ENCODE measurements around the gene CCDC194. TPM values are rescaled to one million over a fixed set of nuclear protein-coding genes. Genes with fewer than 3 reads are reported as not detected.
A peak's percentile ranks its signal among the peaks of the same experiment; 100 is the strongest.

The CCDC194 gene
- total RNA-seq = 1 to 10 TPM; 4.7 to 4.8 TPM

GRCh38 chr19:17393914-17394313 lies at the start of gene CCDC194:
Gene CCDC194 (minus strand): TSS chr19:17394196. CDS start chr19:17394158, 38 bp downstream.
- no peak for DNase-seq
- Mint-ChIP-seq H3K27ac (peak within 1 kb of the TSS; percentile 82), H3K9me3 (ENCODE audit: insufficient read depth) (peaks cover 7% of the 10 kb centered on the region), H3K27me3 (ENCODE audit: low read depth) (peaks cover 14% of the 10 kb centered on the region), H3K36me3 (ENCODE audit: low read depth) (peaks cover 19% of the 10 kb centered on the region), H3K4me3 (peak within 1 kb of the TSS; percentile 18), H3K4me1 (ENCODE audit: low read depth) (peaks cover 35% of the 10 kb centered on the region)
- ChIA-PET CTCF (interaction anchor here (0.6 to 2.3 kb wide), 8 partner anchors 8 to 72 kb away, joined by 3 to 14 read pairs (median 4); partner anchors contain the start of gene BST2), POLR2A (interaction anchor here (0.8 to 3.0 kb wide), 2 partner anchors 12 to 28 kb away, joined by 3 to 16 read pairs; partner anchors contain the start of gene BST2)
- no peak for ATAC-seq

- no peaks in the 10 kb centered on the region for H3K4me1 Mint-ChIP-seq (ENCODE audit: low read depth)
- no peaks in the 10 kb centered on the region for H3K27me3 Mint-ChIP-seq (ENCODE audit: low read depth)
- no peak overlapping the region for H3K27ac Mint-ChIP-seq
- CTCF ChIA-PET = interaction anchor here (0.8 to 1.9 kb wide), 15 partner anchors 9 to 491 kb away, joined by 3 to 12 read pairs (median 3); partner anchors contain the start of genes BST2, CCDC124, MVB12A and RPL18A
- DNase-seq (peak; percentile 54), ATAC-seq (peak; percentile 79)
- no peak overlapping the region for H3K4me3 Mint-ChIP-seq
- POLR2A ChIA-PET = interaction anchor here (0.9 kb wide), 1 partner anchor 36 kb away, joined by 3 read pairs; the partner anchor contains the start of gene BST2
- H3K9me3 Mint-ChIP-seq (ENCODE audit: insufficient read depth) = no peaks in the 10 kb centered on the region
- no peaks in the 10 kb centered on the region for H3K36me3 Mint-ChIP-seq (ENCODE audit: low read depth)
These were observed 47.4 kb upstream of the CCDC194 start for GRCh38 chr19:17441241-17442021.

- peaks cover under 1% of the 10 kb centered on the region for H3K4me1 Mint-ChIP-seq (ENCODE audit: low read depth)
- H3K27ac Mint-ChIP-seq = no peak overlapping the region
- CTCF ChIA-PET = no interaction called here
- ATAC-seq (no peak), DNase-seq (no peak)
- H3K4me3 Mint-ChIP-seq = no peak overlapping the region
- no peaks in the 10 kb centered on the region for H3K9me3 Mint-ChIP-seq (ENCODE audit: insufficient read depth)
- no peaks in the 10 kb centered on the region for H3K36me3 Mint-ChIP-seq (ENCODE audit: low read depth)
- H3K27me3 Mint-ChIP-seq (ENCODE audit: low read depth) = no peaks in the 10 kb centered on the region
- POLR2A ChIA-PET = no interaction called here
These were observed 42.9 kb upstream of the CCDC194 start for GRCh38 chr19:17436874-17437267.

- ATAC-seq (no peak), DNase-seq (no peak)
- ChIA-PET CTCF (no interaction called here), POLR2A (no interaction called here)
- Mint-ChIP-seq H3K27ac (no peak overlapping the region), H3K4me3 (no peak overlapping the region), H3K4me1 (ENCODE audit: low read depth) (peaks cover 5% of the 10 kb centered on the region), H3K9me3 (ENCODE audit: insufficient read depth) (no peaks in the 10 kb centered on the region), H3K27me3 (ENCODE audit: low read depth) (no peaks in the 10 kb centered on the region), H3K36me3 (ENCODE audit: low read depth) (no peaks in the 10 kb centered on the region)
These were observed 42.3 kb upstream of the CCDC194 start for GRCh38 chr19:17436094-17436873.

GRCh38 chr19:17435218-17435617 lies 41.2 kb upstream of the CCDC194 start:
- H3K4me1 Mint-ChIP-seq (ENCODE audit: low read depth) = peaks cover 5% of the 10 kb centered on the region
- no peak overlapping the region for H3K27ac Mint-ChIP-seq
- no peaks in the 10 kb centered on the region for H3K36me3 Mint-ChIP-seq (ENCODE audit: low read depth)
- no peaks in the 10 kb centered on the region for H3K27me3 Mint-ChIP-seq (ENCODE audit: low read depth)
- H3K4me3 Mint-ChIP-seq = no peak overlapping the region
- POLR2A ChIA-PET = no interaction called here
- ATAC-seq (no peak), DNase-seq (no peak)
- CTCF ChIA-PET = no interaction called here
- no peaks in the 10 kb centered on the region for H3K9me3 Mint-ChIP-seq (ENCODE audit: insufficient read depth)

- no peak for ATAC-seq
- POLR2A ChIA-PET = no interaction called here
- Mint-ChIP-seq H3K4me1 (ENCODE audit: low read depth) (peaks cover 5% of the 10 kb centered on the region), H3K9me3 (ENCODE audit: insufficient read depth) (no peaks in the 10 kb centered on the region), H3K36me3 (ENCODE audit: low read depth) (no peaks in the 10 kb centered on the region), H3K4me3 (no peak overlapping the region), H3K27ac (no peak overlapping the region), H3K27me3 (ENCODE audit: low read depth) (no peaks in the 10 kb centered on the region)
- no peak for DNase-seq
- CTCF ChIA-PET = interaction anchor here (1.1 kb wide), 1 partner anchor 10 kb away, joined by 3 read pairs; no protein-coding TSS in a partner anchor
These were observed 37.4 kb upstream of the CCDC194 start for GRCh38 chr19:17431417-17431816.

GRCh38 chr19:17429641-17430113 lies 35.7 kb upstream of the CCDC194 start:
- ATAC-seq = no peak
- ChIA-PET POLR2A (no interaction called here), CTCF (interaction anchor here (2.3 kb wide), 1 partner anchor 36 kb away, joined by 8 read pairs; no protein-coding TSS in a partner anchor)
- Mint-ChIP-seq H3K4me3 (no peak overlapping the region), H3K36me3 (ENCODE audit: low read depth) (no peaks in the 10 kb centered on the region), H3K4me1 (ENCODE audit: low read depth) (peaks cover 10% of the 10 kb centered on the region), H3K27ac (no peak overlapping the region), H3K27me3 (ENCODE audit: low read depth) (no peaks in the 10 kb centered on the region), H3K9me3 (ENCODE audit: insufficient read depth) (no peaks in the 10 kb centered on the region)
- no peak for DNase-seq

- Mint-ChIP-seq H3K4me3 (no peak overlapping the region), H3K9me3 (ENCODE audit: insufficient read depth) (no peaks in the 10 kb centered on the region), H3K27ac (no peak overlapping the region), H3K27me3 (ENCODE audit: low read depth) (no peaks in the 10 kb centered on the region), H3K36me3 (ENCODE audit: low read depth) (peaks cover 12% of the 10 kb centered on the region), H3K4me1 (ENCODE audit: low read depth) (peaks cover 19% of the 10 kb centered on the region)
- ChIA-PET POLR2A (no interaction called here), CTCF (interaction anchor here (1.1 to 2.6 kb wide), 2 partner anchors 16 to 24 kb away, joined by 3 to 8 read pairs; partner anchors contain the start of gene TMEM221)
- peak; percentile 60 for DNase-seq
- ATAC-seq = peak; percentile 20
These were observed 30.9 kb upstream of the CCDC194 start for GRCh38 chr19:17424743-17425365.

- POLR2A ChIA-PET = interaction anchor here (0.6 kb wide), 1 partner anchor 349 kb away, joined by 3 read pairs; no protein-coding TSS in a partner anchor
- Mint-ChIP-seq H3K27ac (no peak overlapping the region), H3K4me3 (no peak overlapping the region), H3K27me3 (ENCODE audit: low read depth) (no peaks in the 10 kb centered on the region), H3K36me3 (ENCODE audit: low read depth) (peaks cover 15% of the 10 kb centered on the region), H3K9me3 (ENCODE audit: insufficient read depth) (no peaks in the 10 kb centered on the region), H3K4me1 (ENCODE audit: low read depth) (peaks cover 30% of the 10 kb centered on the region)
- no peak for DNase-seq
- CTCF ChIA-PET = no interaction called here
- no peak for ATAC-seq
These were observed 29.6 kb upstream of the CCDC194 start for GRCh38 chr19:17423429-17424208.

GRCh38 chr19:17421942-17422341 lies 27.9 kb upstream of the CCDC194 start:
- CTCF ChIA-PET = interaction anchor here (1.4 kb wide), 1 partner anchor 19 kb away, joined by 3 read pairs; no protein-coding TSS in a partner anchor
- Mint-ChIP-seq H3K36me3 (ENCODE audit: low read depth) (peaks cover 21% of the 10 kb centered on the region), H3K27ac (no peak overlapping the region), H3K4me1 (ENCODE audit: low read depth) (peaks cover 31% of the 10 kb centered on the region), H3K4me3 (no peak overlapping the region), H3K9me3 (ENCODE audit: insufficient read depth) (no peaks in the 10 kb centered on the region), H3K27me3 (ENCODE audit: low read depth) (no peaks in the 10 kb centered on the region)
- DNase-seq (no peak), ATAC-seq (no peak)
- POLR2A ChIA-PET = interaction anchor here (0.6 kb wide), 1 partner anchor 28 kb away, joined by 3 read pairs; the partner anchor contains the start of gene CCDC194

- ATAC-seq = peak; percentile 40
- Mint-ChIP-seq H3K27me3 (ENCODE audit: low read depth) (no peaks in the 10 kb centered on the region), H3K36me3 (ENCODE audit: low read depth) (peaks cover 27% of the 10 kb centered on the region), H3K4me1 (ENCODE audit: low read depth) (peaks cover 31% of the 10 kb centered on the region), H3K9me3 (ENCODE audit: insufficient read depth) (no peaks in the 10 kb centered on the region), H3K27ac (peak overlapping the region; percentile 87), H3K4me3 (peak overlapping the region; percentile 93)
- peak; percentile 56 for DNase-seq
- ChIA-PET CTCF (no interaction called here), POLR2A (interaction anchor here (3.4 kb wide), 1 partner anchor 14 kb away, joined by 36 read pairs; the partner anchor contains the start of gene BST2)
These were observed 26.5 kb upstream of the CCDC194 start for GRCh38 chr19:17420475-17420924.
